Mesendoderm (in vitro differentiated cells): Measurements from ENCODE around the gene CLECL1.

Experiments
- DNase-seq: peaks from one replicate; pipeline ENCODE4 v3.0.0; 2013
- H2AK5ac ChIP-seq: 2 replicates; pipeline ENCODE4 v1.6.1; 2013; ENCODE audit warnings: low read length, inconsistent platforms
- H2BK120ac ChIP-seq: 2 replicates; pipeline ENCODE4 v1.6.1; 2013; ENCODE audit warnings: low read depth, mild to moderate bottlenecking, low read length, moderate library complexity, mixed read lengths
- H2BK15ac ChIP-seq: replicated peaks from 2 replicates; pipeline ENCODE4 v1.6.1; 2013; ENCODE audit warnings: low read depth, mild to moderate bottlenecking, moderate library complexity
- H2BK5ac ChIP-seq: 2 replicates; pipeline ENCODE4 v1.6.1; 2013; ENCODE audit warnings: low read length, inconsistent platforms
- H3K18ac ChIP-seq: 2 replicates; pipeline ENCODE4 v1.6.1; 2013; ENCODE audit warnings: mild to moderate bottlenecking, low read length, mixed read lengths
- H3K23ac ChIP-seq: one replicate; pipeline ENCODE4 v1.6.1; 2013; ENCODE audit warnings: low read length
- H3K27ac ChIP-seq: 2 replicates; pipeline ENCODE4 v1.5.1; 2013; ENCODE audit warnings: low read depth, mild to moderate bottlenecking, inconsistent platforms, low read length, moderate library complexity
- H3K27me3 ChIP-seq: 2 replicates; pipeline ENCODE4 v1.6.1; 2013; ENCODE audit warnings: low read length, control low read depth, mild to moderate bottlenecking, inconsistent platforms; ENCODE audit not compliant: insufficient read depth, poor library complexity
- H3K36me3 ChIP-seq: 2 replicates; pipeline ENCODE4 v1.6.1; 2013; ENCODE audit warnings: low read length, inconsistent platforms; ENCODE audit not compliant: control insufficient read depth, insufficient read depth
- H3K4ac ChIP-seq: one replicate; pipeline ENCODE4 v1.6.1; 2013; ENCODE audit warnings: low read depth, mild to moderate bottlenecking, low read length, moderate library complexity
- H3K4me1 ChIP-seq: 2 replicates; pipeline ENCODE4 v1.6.1; 2013; ENCODE audit warnings: low read depth, low read length, inconsistent platforms; ENCODE audit not compliant: control insufficient read depth
- H3K4me2 ChIP-seq: 2 replicates; pipeline ENCODE4 v1.6.1; 2013; ENCODE audit warnings: low read length
- H3K4me3 ChIP-seq: 2 replicates; pipeline ENCODE4 v1.5.1; 2013; ENCODE audit warnings: mild to moderate bottlenecking, low read length
- H3K56ac ChIP-seq: one replicate; pipeline ENCODE4 v1.6.1; 2013; ENCODE audit warnings: low read length
- H3K79me1 ChIP-seq: 2 replicates; pipeline ENCODE4 v1.6.1; 2013; ENCODE audit warnings: low read length, inconsistent platforms
- H3K79me2 ChIP-seq: 2 replicates; pipeline ENCODE4 v1.6.1; 2013; ENCODE audit warnings: mild to moderate bottlenecking, low read length; ENCODE audit not compliant: control insufficient read depth, insufficient read depth
- H3K9ac ChIP-seq: 2 replicates; pipeline ENCODE4 v1.6.1; 2013; ENCODE audit warnings: low read length, inconsistent platforms
- H4K5ac ChIP-seq: one replicate; pipeline ENCODE4 v1.6.1; 2013; ENCODE audit warnings: low read length
- H4K8ac ChIP-seq: one replicate; pipeline ENCODE4 v1.6.1; 2013; ENCODE audit warnings: low read depth, mild to moderate bottlenecking, control low read depth, low read length, moderate library complexity
- WGBS: extraction: QIAGEN DNeasy Blood & Tissue Kit; methylation state at CpG from one replicate; pipeline ENCODE4 v1.1.7; 2013; ENCODE audit warnings: low lambda C conversion rate, missing lambda C conversion rate; ENCODE audit not compliant: insufficient coverage; ENCODE audit errors: extremely low coverage; 5-methylcytosine and 5-hydroxymethylcytosine counted together

Gene CLECL1

DNA sequence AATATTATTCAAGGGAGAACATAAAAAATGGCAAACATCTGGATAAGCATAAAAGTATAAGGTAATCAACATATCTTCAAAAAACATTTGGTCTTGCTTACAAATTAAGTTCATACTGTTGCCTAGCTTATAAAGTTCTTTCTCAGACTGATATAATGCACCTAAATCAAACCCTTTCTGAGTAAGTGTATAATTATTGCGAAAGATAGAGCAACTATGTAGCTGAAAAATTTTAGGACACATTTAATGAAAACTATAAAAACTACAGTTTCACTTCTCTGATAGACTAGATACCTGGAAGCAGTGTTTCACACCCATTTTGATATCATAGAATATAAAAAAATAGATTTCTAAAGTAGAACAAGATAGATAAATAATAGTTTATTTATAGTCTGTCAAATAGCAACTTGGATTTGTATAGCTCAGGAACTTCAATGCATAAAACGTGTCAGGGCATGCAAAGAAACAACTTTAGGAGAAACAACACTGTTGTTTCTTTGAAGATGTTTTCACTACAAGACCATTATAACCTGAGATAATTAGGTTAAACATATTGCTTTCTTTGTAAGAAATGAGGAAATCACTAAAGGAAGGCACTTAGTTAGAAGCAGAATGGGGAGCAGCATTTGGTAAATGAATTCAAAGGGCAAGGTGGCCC is 7.6 kb downstream of the CLECL1 start:
- Histone ChIP-seq H3K56ac (no peak overlapping the region), H4K5ac (no peak overlapping the region), H2BK15ac (no peak overlapping the region), H3K4me1 (no peaks in the 10 kb centered on the region), H3K79me1 (no peaks in the 10 kb centered on the region), H3K4me2 (no peak overlapping the region), H3K36me3 (no peaks in the 10 kb centered on the region), H3K79me2 (no peaks in the 10 kb centered on the region), H3K27me3 (no peaks in the 10 kb centered on the region), H3K27ac (no peak overlapping the region), H3K4me3 (no peak overlapping the region), H2AK5ac (no peak overlapping the region), H2BK5ac (no peak overlapping the region), H3K23ac (no peak overlapping the region), H3K4ac (no peak overlapping the region), H2BK120ac (no peak overlapping the region), H3K9ac (no peak overlapping the region), H3K18ac (no peak overlapping the region), H4K8ac (no peak overlapping the region)
- DNase-seq, result no peak
- no CpG with 5 or more reads among the region's 2 CpGs for WGBS

DNA sequence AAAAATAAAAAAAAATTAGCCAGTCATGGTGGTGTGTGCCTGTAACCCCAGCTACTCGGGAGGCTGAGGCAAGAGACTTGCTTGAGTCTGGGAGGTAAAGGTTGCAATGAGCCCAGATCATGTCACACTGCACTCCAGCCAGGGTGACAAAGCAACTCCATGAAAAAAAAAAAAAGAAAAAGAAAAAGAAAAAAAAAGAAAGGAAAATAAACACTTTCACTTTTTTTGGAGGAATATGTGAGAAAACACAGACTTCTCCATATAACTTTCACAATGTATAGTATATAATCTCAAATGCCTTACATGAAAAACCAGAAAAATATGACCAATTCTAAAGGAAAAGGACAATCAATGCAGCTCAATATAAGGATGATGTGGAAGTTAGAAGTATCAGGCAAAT is 8.9 kb downstream of the CLECL1 start:
- Histone ChIP-seq H2BK15ac (no peak overlapping the region), H3K4me2 (no peak overlapping the region), H2BK120ac (no peak overlapping the region), H3K4ac (no peak overlapping the region), H3K36me3 (no peaks in the 10 kb centered on the region), H3K23ac (no peak overlapping the region), H3K79me1 (no peaks in the 10 kb centered on the region), H4K5ac (no peak overlapping the region), H3K27ac (no peak overlapping the region), H3K27me3 (no peaks in the 10 kb centered on the region), H3K56ac (no peak overlapping the region), H3K79me2 (no peaks in the 10 kb centered on the region), H3K4me3 (no peak overlapping the region), H3K9ac (no peak overlapping the region), H3K18ac (no peak overlapping the region), H3K4me1 (no peaks in the 10 kb centered on the region), H4K8ac (no peak overlapping the region), H2BK5ac (no peak overlapping the region), H2AK5ac (no peak overlapping the region)
- no CpG with 5 or more reads among the region's 1 CpG for WGBS
- DNase-seq, result no peak

DNA sequence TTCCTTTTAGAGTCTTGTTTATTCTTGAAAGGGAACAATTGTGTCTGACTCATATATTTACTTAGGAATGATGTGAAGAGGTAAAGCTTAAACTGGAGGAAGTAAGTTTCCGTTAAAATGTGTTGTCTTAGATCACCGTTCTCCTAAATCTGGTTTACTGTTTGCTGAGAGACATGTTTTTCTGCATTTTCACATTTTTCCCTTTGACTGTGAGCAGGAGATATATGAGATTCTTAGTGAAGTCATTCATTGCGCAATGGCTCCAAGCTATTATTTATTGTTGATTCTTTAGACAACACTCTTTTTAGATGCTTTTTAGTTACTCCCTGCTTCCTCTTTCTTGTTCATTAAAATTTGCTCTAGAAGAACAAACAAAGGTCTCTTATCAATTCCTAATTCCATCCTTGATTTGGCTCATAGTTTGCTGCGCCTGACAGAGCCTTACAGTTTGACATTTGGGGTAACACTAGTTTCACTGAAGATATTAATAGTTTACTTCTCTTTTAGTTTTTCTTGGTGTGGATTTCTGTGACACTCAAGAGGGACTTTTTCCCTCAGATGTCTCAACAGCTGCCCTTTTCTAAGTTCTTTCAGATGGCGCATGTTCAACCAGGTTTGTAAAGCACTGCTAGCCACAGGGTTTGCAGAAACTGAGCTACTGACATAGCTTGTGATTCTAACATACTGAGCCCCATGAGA is 11.4 kb downstream of the CLECL1 start:
- no peak overlapping the region for H2AK5ac ChIP-seq
- H2BK5ac ChIP-seq, result no peak overlapping the region
- H3K18ac ChIP-seq, result no peak overlapping the region
- H3K4me3 ChIP-seq, result no peak overlapping the region
- DNase-seq, result no peak
- no peak overlapping the region for H3K27ac ChIP-seq
- no peak overlapping the region for H4K8ac ChIP-seq
- H3K56ac ChIP-seq, result no peak overlapping the region
- no peak overlapping the region for H3K9ac ChIP-seq
- WGBS, result no CpG with 5 or more reads among the region's 5 CpGs
- no peaks in the 10 kb centered on the region for H3K36me3 ChIP-seq
- no peak overlapping the region for H3K4ac ChIP-seq
- no peak overlapping the region for H3K4me2 ChIP-seq
- no peaks in the 10 kb centered on the region for H3K79me2 ChIP-seq
- H3K27me3 ChIP-seq, result no peaks in the 10 kb centered on the region
- no peak overlapping the region for H3K23ac ChIP-seq
- no peaks in the 10 kb centered on the region for H3K4me1 ChIP-seq
- no peak overlapping the region for H2BK120ac ChIP-seq
- no peak overlapping the region for H2BK15ac ChIP-seq
- H3K79me1 ChIP-seq, result no peaks in the 10 kb centered on the region
- no peak overlapping the region for H4K5ac ChIP-seq

DNA sequence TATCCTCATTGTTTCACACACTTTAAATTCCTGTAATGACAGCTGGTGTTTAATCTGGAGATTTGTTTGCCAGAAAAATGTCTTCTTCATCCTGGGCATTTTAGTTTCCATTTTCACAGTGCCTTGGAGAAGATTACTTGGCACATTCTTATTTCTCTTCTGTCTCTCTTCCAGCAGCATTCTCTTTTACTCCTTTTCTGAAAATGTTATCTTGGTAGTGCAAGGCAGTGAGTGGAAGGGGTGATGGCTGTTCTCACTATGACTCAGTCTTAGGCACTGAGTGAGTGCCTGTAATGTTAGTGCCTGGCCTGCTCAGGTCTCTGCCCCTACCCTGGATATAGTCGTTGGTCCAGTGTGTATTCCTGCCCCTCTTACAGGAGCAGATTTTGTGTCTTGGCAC is 13.1 kb downstream of the CLECL1 start:
- Histone ChIP-seq H3K79me2 (no peaks in the 10 kb centered on the region), H3K27ac (no peak overlapping the region), H3K4me3 (no peak overlapping the region), H4K8ac (no peak overlapping the region), H3K23ac (no peak overlapping the region), H4K5ac (no peak overlapping the region), H3K56ac (no peak overlapping the region), H3K79me1 (no peaks in the 10 kb centered on the region), H3K9ac (no peak overlapping the region), H3K27me3 (no peaks in the 10 kb centered on the region), H2BK120ac (no peak overlapping the region), H3K4me2 (no peak overlapping the region), H2BK15ac (no peak overlapping the region), H2AK5ac (no peak overlapping the region), H3K4me1 (no peaks in the 10 kb centered on the region), H3K4ac (no peak overlapping the region), H2BK5ac (no peak overlapping the region), H3K36me3 (no peaks in the 10 kb centered on the region), H3K18ac (no peak overlapping the region)
- no peak for DNase-seq
- WGBS, result no CpG with 5 or more reads among the region's 1 CpG

DNA sequence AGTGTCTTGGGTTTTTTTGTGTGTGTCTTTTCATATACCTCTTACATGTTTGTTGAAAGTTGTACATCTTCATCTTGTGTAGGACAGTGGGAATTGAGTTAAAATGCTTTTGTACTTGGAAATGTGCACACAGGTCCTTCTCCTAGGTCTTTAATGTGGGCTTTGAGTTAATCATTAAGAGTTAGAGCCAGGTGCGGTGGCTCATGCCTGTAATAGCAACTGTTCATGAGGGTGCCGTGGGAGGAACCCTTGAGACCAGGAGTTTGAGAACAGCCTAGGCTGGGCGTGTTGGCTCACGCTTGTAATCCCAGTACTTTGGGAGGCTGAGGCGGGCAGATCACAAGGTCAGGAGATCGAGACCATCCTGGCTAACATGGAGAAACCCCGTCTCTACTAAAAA is 13.9 kb downstream of the CLECL1 start:
- Histone ChIP-seq H3K23ac (no peak overlapping the region), H4K5ac (no peak overlapping the region), H2BK5ac (no peak overlapping the region), H3K18ac (no peak overlapping the region), H3K56ac (no peak overlapping the region), H3K4me1 (no peaks in the 10 kb centered on the region), H3K27me3 (no peaks in the 10 kb centered on the region), H3K4ac (no peak overlapping the region), H3K36me3 (no peaks in the 10 kb centered on the region), H3K27ac (no peak overlapping the region), H2BK120ac (no peak overlapping the region), H2BK15ac (no peak overlapping the region), H2AK5ac (no peak overlapping the region), H3K4me2 (no peak overlapping the region), H4K8ac (no peak overlapping the region), H3K9ac (no peak overlapping the region), H3K79me1 (no peaks in the 10 kb centered on the region), H3K4me3 (no peak overlapping the region), H3K79me2 (no peaks in the 10 kb centered on the region)
- no peak for DNase-seq
- no CpG with 5 or more reads among the region's 7 CpGs for WGBS
